Fibroblast of lung (primary cell): ENCODE data around the gene UBE2D2.

Experiments used
- CTCF ChIP-seq, 2 donors: IDR thresholded peaks in 1 of 2; conservative IDR thresholded peaks in 1 of 2; 1 replicate in 1 of 2; 2 replicates in 1 of 2; pipeline ENCODE4 v1.5.1; 2011 to 2012; ENCODE audit warnings: low read length in 2 of 2, control low read depth in 1 of 2, inconsistent platforms in 1 of 2, low read depth in 1 of 2, mild to moderate bottlenecking in 1 of 2
- EZH2 ChIP-seq: IDR thresholded peaks from 2 replicates; pipeline ENCODE4 v1.5.1; 2012; ENCODE audit warnings: low read length, control low read depth, mild to moderate bottlenecking; ENCODE audit errors: missing control alignments

DNA sequence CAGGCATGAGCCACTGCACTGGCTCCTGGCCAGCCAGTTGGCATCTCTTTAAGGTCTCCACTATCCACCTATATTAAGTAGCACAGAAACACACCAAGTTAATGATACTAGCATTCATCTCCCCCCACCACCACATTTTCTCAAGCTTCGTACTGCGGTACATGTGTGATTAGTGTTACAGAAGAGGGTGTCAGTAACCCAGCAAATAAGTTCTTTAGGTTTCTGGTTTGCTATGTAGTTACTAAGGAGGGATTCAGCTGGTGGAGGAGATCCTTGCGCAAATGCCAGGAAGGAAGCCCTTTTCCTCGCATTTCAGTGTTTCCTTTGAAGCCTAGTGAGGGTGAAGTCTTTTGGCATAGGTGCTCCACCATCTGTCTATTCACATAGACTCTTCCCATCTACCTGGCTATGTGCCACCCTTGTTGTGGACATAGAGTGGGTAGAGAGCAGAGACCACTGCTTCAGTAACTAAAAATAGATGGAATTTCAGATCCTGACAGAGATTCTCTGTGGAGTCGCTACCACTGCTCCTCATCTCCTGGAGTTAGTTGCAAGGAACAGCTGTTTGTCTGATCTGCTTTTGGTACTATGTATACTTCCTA lies 16.7 kb downstream of the UBE2D2 start:
- TF ChIP-seq CTCF (conservative IDR thresholded peaks at IDR 0.05 in 1 of 2, IDR thresholded peaks at IDR 0.05 in 1 of 2; ENCODE audit: low read depth in 1 of 2, low read length in 2 of 2) (no peak), EZH2 (no peak)
